HEK293T (cell line): ENCODE data around the gene ZNF211.

ENCODE experiments used
- ARNT ChIP-seq: fragments of 450-650 bp; IDR thresholded peaks from 2 replicates; pipeline ENCODE4 v1.6.1; 2017; ENCODE audit warnings: mild to moderate bottlenecking
- BHLHE40 ChIP-seq: fragments of 450-650 bp; IDR thresholded peaks from 2 replicates; pipeline ENCODE4 v1.6.1; 2016; ENCODE audit warnings: mild to moderate bottlenecking, moderate library complexity, borderline replicate concordance
- ELF4 ChIP-seq: fragments of 450-650 bp; IDR thresholded peaks from 2 replicates; pipeline ENCODE4 v1.6.1; 2017; ENCODE audit warnings: antibody characterized with exemption
- FOXA1 ChIP-seq: fragments of 450-650 bp; IDR thresholded peaks from 2 replicates; pipeline ENCODE4 v1.6.1; 2016; ENCODE audit warnings: mild to moderate bottlenecking
- FOXK2 ChIP-seq: fragments of 450-650 bp; IDR thresholded peaks from 2 replicates; pipeline ENCODE4 v1.6.1; 2016; ENCODE audit warnings: mild to moderate bottlenecking
- FOXM1 ChIP-seq: fragments of 450-650 bp; IDR thresholded peaks from 2 replicates; pipeline ENCODE4 v1.6.1; 2017; ENCODE audit warnings: mild to moderate bottlenecking, borderline replicate concordance
- L3MBTL2 ChIP-seq: fragments of 450-650 bp; conservative IDR thresholded peaks from 2 replicates; pipeline ENCODE4 v1.6.1; 2016; ENCODE audit warnings: mild to moderate bottlenecking
- LEF1 ChIP-seq: fragments of 450-650 bp; IDR thresholded peaks from 2 replicates; pipeline ENCODE4 v1.6.1; 2017; ENCODE audit warnings: mild to moderate bottlenecking, borderline replicate concordance
- NFRKB ChIP-seq: fragments of 450-650 bp; IDR thresholded peaks from 2 replicates; pipeline ENCODE4 v1.6.1; 2016; ENCODE audit warnings: mild to moderate bottlenecking, moderate library complexity
- PKNOX1 ChIP-seq: fragments of 450-650 bp; IDR thresholded peaks from 2 replicates; pipeline ENCODE4 v1.6.1; 2016
- SP1 ChIP-seq: fragments of 450-650 bp; IDR thresholded peaks from 2 replicates; pipeline ENCODE4 v1.6.1; 2017
- SUZ12 ChIP-seq: fragments of 450-650 bp; IDR thresholded peaks from 2 replicates; pipeline ENCODE4 v1.6.1; 2016; ENCODE audit warnings: mild to moderate bottlenecking
- ZNF384 ChIP-seq: fragments of 450-650 bp; IDR thresholded peaks from 2 replicates; pipeline ENCODE4 v1.6.1; 2016

GRCh38 chr19:57689750-57690149 is 56.8 kb downstream of the ZNF211 start:
- TF ChIP-seq ELF4 (no peak), FOXM1 (no peak), L3MBTL2 (no peak), PKNOX1 (no peak), SP1 (no peak), LEF1 (no peak), FOXK2 (no peak), FOXA1 (no peak), NFRKB (no peak), BHLHE40 (no peak), ZNF384 (no peak), SUZ12 (no peak), ARNT (no peak)
